Measurements from ENCODE around the gene SMIM10.
A peak's percentile ranks its signal among the peaks of the same experiment; 100 is the strongest.
"Not testable (repeated sequence)": the region's sequence is repeated elsewhere in the genome, so short reads cannot be mapped to it uniquely, and the experiment has no call there.

SMIM10 gene

GRCh38 chrX:134990801-134991481 is at the start of gene SMIM10:
Gene SMIM10, plus strand, starts transcription at chrX:134990991. Its CDS starts 105 bp downstream, at chrX:134991096.
- peak; percentile 43 for DNase-seq (ENCODE audit: low read depth)

GRCh38 chrX:134946364-134946763 is 44.4 kb upstream of the SMIM10 start:
- not testable (repeated sequence) for DNase-seq (ENCODE audit: low read depth)

GRCh38 chrX:134948333-134949241 is 42.2 kb upstream of the SMIM10 start:
- DNase-seq (ENCODE audit: low read depth) = no peak

- DNase-seq (ENCODE audit: low read depth) = no peak
These were observed 41.5 kb upstream of the SMIM10 start for GRCh38 chrX:134949271-134949670.

DNA sequence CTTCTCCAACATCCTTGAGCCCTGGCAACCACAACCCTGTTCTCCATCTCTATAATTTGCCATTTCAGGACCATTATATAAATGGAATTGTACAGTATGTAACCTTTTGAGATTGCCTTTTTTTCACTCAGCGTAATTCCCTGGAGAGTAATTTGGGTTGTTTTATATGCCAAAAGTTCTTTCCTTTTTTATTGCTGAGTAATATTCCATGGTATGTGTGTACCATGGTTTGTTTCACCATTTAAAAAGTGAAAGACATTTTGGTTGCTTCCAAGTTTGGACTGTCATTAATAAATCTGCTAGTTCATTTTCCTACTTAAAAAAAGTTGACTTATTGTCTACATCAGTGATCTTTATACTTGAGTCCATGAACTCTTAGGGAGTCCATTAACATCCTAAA is 33.0 kb upstream of the SMIM10 start:
- DNase-seq (ENCODE audit: low read depth) = no peak

DNA sequence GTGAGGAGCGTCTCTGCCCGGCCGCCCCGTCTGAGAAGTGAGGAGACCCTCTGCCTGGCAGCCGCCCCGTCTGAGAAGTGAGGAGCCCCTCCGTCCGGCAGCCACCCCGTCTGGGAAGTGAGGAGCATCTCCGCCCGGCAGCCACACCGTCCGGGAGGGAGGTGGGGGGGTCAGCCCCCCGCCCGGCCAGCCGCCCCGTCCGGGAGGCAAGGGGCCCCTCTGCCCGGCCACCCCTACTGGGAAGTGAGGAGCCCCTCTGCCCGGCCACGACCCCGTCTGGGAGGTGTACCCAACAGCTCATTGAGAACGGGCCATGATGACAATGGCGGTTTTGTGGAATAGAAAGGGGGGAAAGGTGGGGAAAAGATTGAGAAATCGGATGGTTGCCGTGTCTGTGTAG is 30.4 kb upstream of the SMIM10 start:
- not testable (repeated sequence) for DNase-seq (ENCODE audit: low read depth)

GRCh38 chrX:134963041-134963440 is 27.8 kb upstream of the SMIM10 start:
- DNase-seq (ENCODE audit: low read depth) = no peak

GRCh38 chrX:134969726-134970125 is 21.1 kb upstream of the SMIM10 start:
- DNase-seq (ENCODE audit: low read depth) = no peak

GRCh38 chrX:134971926-134972325 is 18.9 kb upstream of the SMIM10 start:
- no peak for DNase-seq (ENCODE audit: low read depth)

DNA sequence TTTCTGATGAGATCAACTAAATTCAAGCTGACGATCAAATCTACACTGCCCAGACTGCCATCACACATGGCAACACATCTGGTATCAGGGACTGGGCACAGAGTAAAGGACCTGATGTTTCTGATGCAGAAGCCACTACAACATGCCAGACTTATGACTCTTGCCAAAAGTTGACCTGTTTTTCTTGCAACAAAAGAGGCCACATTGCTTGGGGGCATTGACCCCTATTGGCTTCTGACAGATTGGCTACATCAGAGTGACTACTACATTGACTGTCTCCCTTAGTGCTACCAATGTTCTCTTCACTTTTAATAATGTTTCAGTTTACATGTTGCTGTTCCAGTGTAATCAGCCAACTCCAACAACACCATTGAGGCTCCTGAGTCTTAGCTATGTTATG is 15.3 kb upstream of the SMIM10 start:
- no peak for DNase-seq (ENCODE audit: low read depth)

DNA sequence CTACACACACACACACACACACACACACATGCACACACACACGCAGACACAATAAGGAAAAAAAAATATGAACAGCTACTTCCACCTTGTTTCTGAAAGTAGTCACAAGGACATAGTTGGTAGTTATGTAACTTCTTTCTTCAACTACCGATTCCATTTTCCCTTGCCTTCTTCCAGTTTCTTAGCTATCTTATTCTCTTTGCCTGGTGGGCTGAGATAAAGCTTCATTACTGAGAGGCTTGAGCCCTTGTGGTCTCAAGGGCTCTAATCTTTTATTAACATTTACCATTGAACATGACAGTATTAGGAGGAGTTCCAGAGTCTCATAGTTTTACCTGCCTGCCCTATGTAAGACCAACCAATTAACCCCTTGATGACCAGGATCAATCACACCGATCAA is 8.9 kb upstream of the SMIM10 start:
- no peak for DNase-seq (ENCODE audit: low read depth)

DNA sequence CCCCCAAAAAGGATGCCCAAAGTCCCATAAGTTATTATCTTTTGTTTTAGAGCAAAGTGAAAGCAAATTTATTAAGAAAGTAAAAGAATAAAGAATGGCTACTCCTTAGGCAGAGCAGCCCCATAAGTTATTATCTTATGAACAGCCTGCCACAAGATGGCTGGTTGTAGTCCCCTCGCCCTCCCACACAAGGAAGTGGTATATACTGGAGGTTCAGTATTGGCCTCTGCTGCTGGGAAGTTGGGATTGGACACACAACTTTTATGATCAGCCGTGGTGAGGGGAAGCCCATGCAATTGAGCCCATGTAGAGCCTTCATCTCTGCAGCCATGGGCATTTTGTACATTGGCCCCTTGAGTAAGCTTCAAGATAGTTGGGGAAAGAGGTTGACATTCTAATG is 8.0 kb upstream of the SMIM10 start:
- no peak for DNase-seq (ENCODE audit: low read depth)

DNA sequence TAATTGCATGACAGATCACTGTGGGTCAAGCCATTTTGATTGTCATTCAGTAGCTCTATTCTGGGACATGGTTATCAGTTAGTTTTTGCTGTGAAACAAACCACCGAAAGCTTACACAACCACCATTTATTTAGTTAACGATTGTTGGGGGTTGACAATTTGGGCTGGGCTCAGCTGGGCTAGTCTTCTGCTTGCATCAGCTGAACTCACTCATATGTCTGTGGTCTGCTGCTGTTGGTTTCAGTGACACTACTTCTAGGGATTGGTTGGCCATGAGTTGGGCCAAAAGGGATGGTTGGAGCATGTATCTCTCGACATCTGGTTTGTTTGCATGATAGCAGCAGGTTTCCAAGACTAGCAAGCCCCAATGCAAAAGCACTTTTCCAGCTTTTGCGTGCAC is 5.3 kb upstream of the SMIM10 start:
- no peak for DNase-seq (ENCODE audit: low read depth)

DNA sequence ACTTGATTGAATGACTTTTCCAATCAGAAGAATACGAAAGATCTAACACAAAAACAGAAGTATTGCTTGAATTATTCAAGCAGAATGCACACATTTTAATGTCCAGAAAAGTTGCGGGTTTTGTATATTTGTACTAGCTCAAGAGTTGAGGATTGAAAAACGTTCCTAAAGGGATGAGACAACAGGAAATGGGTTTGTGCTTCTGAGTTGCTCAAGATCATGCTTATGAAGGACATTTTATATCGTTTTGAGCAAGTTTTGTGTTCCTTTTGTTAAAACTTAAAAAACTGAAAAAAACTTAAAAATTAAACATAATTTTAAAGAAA is 353 bp upstream of the SMIM10 start:
- DNase-seq (ENCODE audit: low read depth) = no peak

- no peak for DNase-seq (ENCODE audit: low read depth)
These were observed 6.9 kb downstream of the SMIM10 start for GRCh38 chrX:134997646-134998045.

GRCh38 chrX:134998246-134998645 is 7.5 kb downstream of the SMIM10 start:
- DNase-seq (ENCODE audit: low read depth) = no peak

DNA sequence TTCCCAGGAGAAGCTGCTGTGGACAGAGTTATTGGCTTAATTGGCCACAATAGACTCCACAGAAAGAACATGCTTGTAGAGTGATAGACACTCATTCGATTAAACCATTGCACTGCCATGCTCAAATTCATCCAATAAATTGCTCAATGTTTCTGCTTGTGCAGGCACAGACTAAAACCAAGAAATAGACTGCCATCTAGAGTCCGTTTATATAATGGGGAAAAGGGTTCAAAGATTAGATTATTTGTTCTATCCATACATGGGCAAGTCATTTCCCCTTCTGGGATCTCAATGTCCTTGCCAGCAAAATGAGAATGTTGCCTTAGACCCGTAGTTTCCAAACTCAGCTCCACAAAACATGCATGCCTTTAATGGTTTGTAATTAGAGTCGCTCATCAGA is 8.7 kb downstream of the SMIM10 start:
- DNase-seq (ENCODE audit: low read depth) = no peak

DNA sequence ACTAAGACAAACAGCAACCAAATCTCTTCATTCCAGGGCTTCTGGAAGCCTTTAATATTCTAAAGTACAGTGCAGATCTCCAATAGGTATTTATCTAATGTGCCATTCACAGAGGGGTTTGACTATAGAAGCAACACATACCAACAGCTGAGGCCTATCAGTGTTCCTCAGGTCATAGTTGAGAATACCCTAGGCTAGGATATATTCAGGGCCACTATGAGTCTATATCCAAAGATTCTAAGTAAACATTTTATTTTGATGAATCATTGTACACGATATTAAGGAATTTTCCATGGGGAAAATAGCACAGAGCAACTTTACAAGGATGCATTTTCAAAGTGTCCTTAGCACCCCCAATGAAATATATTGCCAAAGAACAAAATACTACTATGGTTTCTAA is 9.7 kb downstream of the SMIM10 start:
- DNase-seq (ENCODE audit: low read depth) = no peak

GRCh38 chrX:135003876-135004623 is 13.3 kb downstream of the SMIM10 start:
- peak; percentile 68 for DNase-seq (ENCODE audit: low read depth)

- DNase-seq (ENCODE audit: low read depth) = no peak
These were observed 15.4 kb downstream of the SMIM10 start for GRCh38 chrX:135006187-135006586.

DNA sequence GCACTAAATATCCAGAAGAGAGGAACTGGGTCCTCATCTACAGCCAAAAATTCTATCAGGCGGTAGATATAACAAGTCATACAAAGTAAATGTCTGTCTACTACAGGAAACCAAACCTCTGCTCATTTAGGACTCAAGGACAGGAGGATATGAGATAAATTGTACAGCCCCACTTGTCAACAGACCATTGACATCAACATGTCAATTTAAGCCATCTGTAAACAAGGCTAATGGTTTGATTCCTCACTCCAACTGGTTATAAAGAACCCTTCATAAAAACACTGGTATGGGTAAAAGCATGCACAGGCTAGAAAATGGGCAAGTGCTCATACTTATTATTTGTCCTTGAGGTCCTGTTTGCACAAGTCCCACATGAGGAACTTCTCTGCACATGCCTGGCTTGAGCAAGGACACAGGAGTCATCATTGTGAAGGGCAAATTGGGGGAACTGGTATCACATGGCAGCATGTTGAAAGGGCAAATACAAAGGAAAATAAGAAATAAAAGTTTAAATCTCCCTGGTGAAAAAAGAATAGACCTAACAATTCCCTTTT is 18.3 kb downstream of the SMIM10 start:
- DNase-seq (ENCODE audit: low read depth) = no peak

DNA sequence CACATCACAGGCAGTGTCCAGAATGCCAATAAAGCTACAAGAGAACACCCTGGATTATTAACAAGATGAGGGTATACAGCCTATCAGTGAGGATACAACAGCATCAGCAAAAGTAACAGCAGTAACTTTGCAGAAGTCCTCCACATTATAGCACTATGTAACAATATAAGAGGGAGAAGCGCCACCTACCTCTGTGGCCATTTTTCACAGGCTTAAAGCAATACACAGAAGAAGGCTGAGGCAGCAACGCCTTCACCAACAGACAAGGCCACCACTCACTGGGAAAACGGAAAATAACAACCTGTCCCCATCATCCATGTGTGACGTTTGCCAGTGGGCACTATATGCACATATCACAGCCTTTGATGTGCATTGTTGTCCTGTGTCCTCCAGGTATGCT is 19.0 kb downstream of the SMIM10 start:
- DNase-seq (ENCODE audit: low read depth) = no peak

DNA sequence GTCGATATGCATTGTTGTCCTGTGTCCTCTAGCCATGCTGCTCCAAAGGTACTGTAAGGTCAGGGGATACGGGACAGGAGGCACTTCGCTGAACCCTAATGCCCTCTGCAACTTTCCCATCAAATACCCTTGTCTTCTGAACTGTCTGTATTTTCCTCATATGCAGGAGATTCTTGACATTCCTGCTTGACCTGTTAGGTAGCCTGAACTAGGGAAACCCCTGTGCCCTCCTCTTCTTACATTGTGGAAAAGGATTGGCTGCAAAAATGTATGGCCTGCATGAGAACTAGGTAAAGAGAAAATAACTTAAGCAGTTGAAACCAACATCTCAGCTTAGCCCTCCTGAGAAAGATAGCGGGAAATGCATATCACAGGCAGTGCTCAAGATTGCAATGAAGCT is 20.1 kb downstream of the SMIM10 start:
- no peak for DNase-seq (ENCODE audit: low read depth)

Data from CMK (cell line).